OCI-M2 (cell line): ENCODE data around the gene HTR3E.
A peak's percentile ranks its signal among the peaks of the same experiment; 100 is the strongest.
"Not testable (repeated sequence)": the region's sequence is repeated elsewhere in the genome, so short reads cannot be mapped to it uniquely, and the experiment has no call there.

Experiments
- DNase-seq: peaks from one replicate; lab custom pipeline; 2025; ENCODE audit not compliant: unreplicated experiment; lab: John Stamatoyannopoulos, UW

HTR3E gene

GRCh38 chr3:184099806-184100686 lies 3.2 kb downstream of the HTR3E start:
- DNase-seq = no peak

GRCh38 chr3:184110316-184110725 lies 13.5 kb downstream of the HTR3E start:
- no peak for DNase-seq

GRCh38 chr3:184116017-184116416 lies 19.2 kb downstream of the HTR3E start:
- DNase-seq = no peak

- no peak for DNase-seq
Measured at GRCh38 chr3:184117636-184118035, 20.8 kb downstream of the HTR3E start.

GRCh38 chr3:184121031-184121430 lies 24.2 kb downstream of the HTR3E start:
- DNase-seq = not testable (repeated sequence)

GRCh38 chr3:184126006-184126405 lies 29.1 kb downstream of the HTR3E start:
- DNase-seq = no peak

GRCh38 chr3:184129012-184129411 lies 32.1 kb downstream of the HTR3E start:
- no peak for DNase-seq

GRCh38 chr3:184132945-184133344 lies 36.1 kb downstream of the HTR3E start:
- DNase-seq = no peak

- DNase-seq = peak; percentile 34
Measured at GRCh38 chr3:184133840-184134745, 37.2 kb downstream of the HTR3E start.

GRCh38 chr3:184134746-184135148 lies 37.9 kb downstream of the HTR3E start:
- DNase-seq = no peak

- peak; percentile 41 for DNase-seq
Measured at GRCh38 chr3:184135149-184135910, 38.5 kb downstream of the HTR3E start, which contains the start of gene EIF2B5. TSS of gene EIF2B5 (plus strand) at chr3:184135358. CDS start at chr3:184135386, 28 bp downstream.

GRCh38 chr3:184135911-184136260 lies 39.0 kb downstream of the HTR3E start:
- no peak for DNase-seq

- DNase-seq = no peak
Measured at GRCh38 chr3:184140436-184140835, 43.6 kb downstream of the HTR3E start.

GRCh38 chr3:184142199-184142598 lies 45.3 kb downstream of the HTR3E start:
- DNase-seq = no peak

GRCh38 chr3:184143327-184143726 lies 46.5 kb downstream of the HTR3E start:
- DNase-seq = no peak

GRCh38 chr3:184144505-184144904 lies 47.6 kb downstream of the HTR3E start:
- no peak for DNase-seq

GRCh38 chr3:184145111-184145524 lies 48.3 kb downstream of the HTR3E start:
- no peak for DNase-seq

- DNase-seq = no peak
Measured at GRCh38 chr3:184145751-184146270, 48.9 kb downstream of the HTR3E start.

- DNase-seq = no peak
Measured at GRCh38 chr3:184148076-184148475, 51.2 kb downstream of the HTR3E start.

GRCh38 chr3:184149123-184149522 lies 52.3 kb downstream of the HTR3E start:
- DNase-seq = no peak

GRCh38 chr3:184149770-184150169 lies 52.9 kb downstream of the HTR3E start:
- not testable (repeated sequence) for DNase-seq
